Gastrocnemius medialis (tissue), 4 donors: ENCODE measurements around the gene NCEH1. TPM values are rescaled to one million over a fixed set of nuclear protein-coding genes. Genes with fewer than 3 reads are reported as not detected.

Experiments
- ATAC-seq, 2 donors: fragments of 150-250 bp; one replicate each; pipeline ENCODE4 v1.9.1; 2016
- DNase-seq, 2 donors: peaks; one replicate each; pipeline ENCODE4 v3.0.0-alpha.2; 2019
- H3K27ac ChIP-seq, 4 donors: fragments of 200-600 bp; sonication (generic); 1 replicate in 1 of 4; 2 replicates in 3 of 4; pipeline ENCODE4 v1.5.1; 2016 to 2018; ENCODE audit warnings: mild to moderate bottlenecking in 2 of 4, moderate library complexity in 1 of 4
- H3K27me3 ChIP-seq, 3 donors: fragments of 200-600 bp; sonication (generic) in 2 of 3; 1 replicate in 1 of 3; 2 replicates in 2 of 3; pipeline versions ENCODE4 v1.5.1 to v1.6.0; 2016 to 2019; ENCODE audit warnings: mild to moderate bottlenecking in 1 of 3, moderate library complexity in 1 of 3
- H3K36me3 ChIP-seq, 2 donors: fragments of 200-600 bp; sonication (generic) in 1 of 2; one replicate each; pipeline ENCODE4 v1.5.1; 2017 to 2018
- H3K4me1 ChIP-seq, 2 donors: fragments of 200-600 bp; sonication (generic) in 1 of 2; one replicate each; pipeline ENCODE4 v1.5.1; 2016 to 2017; ENCODE audit warnings: mild to moderate bottlenecking in 2 of 2
- H3K4me3 ChIP-seq, 4 donors: fragments of 200-600 bp; sonication (generic) in 3 of 4; 1 replicate in 1 of 4; 2 replicates in 3 of 4; pipeline ENCODE4 v1.5.1; 2016 to 2019; ENCODE audit warnings: mild to moderate bottlenecking in 2 of 4
- H3K9me3 ChIP-seq, 3 donors: fragments of 200-600 bp; sonication (generic) in 2 of 3; 1 replicate in 1 of 3; 2 replicates in 2 of 3; pipeline ENCODE4 v1.5.1; 2016 to 2019
- POLR2A ChIP-seq, 2 donors: fragments of 450-650 bp; IDR thresholded peaks; one replicate each; pipeline ENCODE4 v1.6.1; 2017; ENCODE audit warnings: antibody characterized with exemption in 2 of 2, mild to moderate bottlenecking in 2 of 2, moderate library complexity in 2 of 2
- in situ Hi-C, 4 donors: fragments of 200-750 bp; cut with MboI; loops; one replicate each; pipeline versions ENCODE4 v1.15.0 to v1.8.0; 2017; ENCODE audit warnings: low sequenced_read_pairs in 4 of 4
- intact Hi-C: fragments of 100-400 bp; cut with DNase I; formaldehyde crosslinking; loops from one replicate; pipeline ENCODE4 v1.15.1; 2023; ENCODE audit warnings: low total_unique reads
- total RNA-seq, 4 donors: library from RNA; depleted of rRNA; stranded (reverse); fragments of >200 nt; gene quantifications; one replicate each; pipeline versions ENCODE4 v1.1.0 to v1.2.3, GENCODE V29; 2016
- TF ChIP-seq, protein P1 (sequence below), 5 experiments: fragments of 450-650 bp in 3 of 5; fragments of 200-600 bp in 2 of 5; sonication (generic) in 2 of 5; IDR thresholded peaks in 4 of 5; conservative IDR thresholded peaks in 1 of 5; 1 replicate in 4 of 5; 2 replicates in 1 of 5; pipeline ENCODE4 v1.5.1; 2016 to 2019; ENCODE audit warnings: antibody characterized with exemption in 5 of 5, mild to moderate bottlenecking in 3 of 5, moderate library complexity in 3 of 5

The NCEH1 gene
- total RNA-seq, 4 donors from 2014 or later: 7.0 to 19.8 (median 8.2) TPM

- intact Hi-C loops: no loop called here
- Histone ChIP-seq H3K27me3 (no peaks in the 10 kb centered on the region), H3K27ac (no peak overlapping the region), H3K36me3 (peaks cover 0 to 9% of the 10 kb centered on the region in 2 donors), H3K9me3 (no peaks in the 10 kb centered on the region), H3K4me3 (no peak overlapping the region), H3K4me1 (peaks cover 0 to under 1% of the 10 kb centered on the region in 2 donors)
- DNase-seq (no peak), ATAC-seq (no peak)
- in situ Hi-C loops: no loop called here
- no peak for TF ChIP-seq POLR2A (IDR thresholded peaks at IDR 0.05)
- TF ChIP-seq, protein P1, sequence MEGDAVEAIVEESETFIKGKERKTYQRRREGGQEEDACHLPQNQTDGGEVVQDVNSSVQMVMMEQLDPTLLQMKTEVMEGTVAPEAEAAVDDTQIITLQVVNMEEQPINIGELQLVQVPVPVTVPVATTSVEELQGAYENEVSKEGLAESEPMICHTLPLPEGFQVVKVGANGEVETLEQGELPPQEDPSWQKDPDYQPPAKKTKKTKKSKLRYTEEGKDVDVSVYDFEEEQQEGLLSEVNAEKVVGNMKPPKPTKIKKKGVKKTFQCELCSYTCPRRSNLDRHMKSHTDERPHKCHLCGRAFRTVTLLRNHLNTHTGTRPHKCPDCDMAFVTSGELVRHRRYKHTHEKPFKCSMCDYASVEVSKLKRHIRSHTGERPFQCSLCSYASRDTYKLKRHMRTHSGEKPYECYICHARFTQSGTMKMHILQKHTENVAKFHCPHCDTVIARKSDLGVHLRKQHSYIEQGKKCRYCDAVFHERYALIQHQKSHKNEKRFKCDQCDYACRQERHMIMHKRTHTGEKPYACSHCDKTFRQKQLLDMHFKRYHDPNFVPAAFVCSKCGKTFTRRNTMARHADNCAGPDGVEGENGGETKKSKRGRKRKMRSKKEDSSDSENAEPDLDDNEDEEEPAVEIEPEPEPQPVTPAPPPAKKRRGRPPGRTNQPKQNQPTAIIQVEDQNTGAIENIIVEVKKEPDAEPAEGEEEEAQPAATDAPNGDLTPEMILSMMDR (IDR thresholded peaks at IDR 0.05 in 4 of 5, conservative IDR thresholded peaks at IDR 0.05 in 1 of 5): no peak
Observed at GRCh38 chr3:172641291-172641690, 69.6 kb downstream of the NCEH1 start.

GRCh38 chr3:172640751-172641150, 70.1 kb downstream of the NCEH1 start:
- no peaks in the 10 kb centered on the region for H3K9me3 ChIP-seq
- H3K27me3 ChIP-seq: no peaks in the 10 kb centered on the region
- DNase-seq (no peak), ATAC-seq (no peak)
- H3K27ac ChIP-seq: no peak overlapping the region
- intact Hi-C loops (no loop called here), in situ Hi-C loops (no loop called here)
- TF ChIP-seq, protein P1 (IDR thresholded peaks at IDR 0.05 in 4 of 5, conservative IDR thresholded peaks at IDR 0.05 in 1 of 5): no peak
- TF ChIP-seq POLR2A (IDR thresholded peaks at IDR 0.05): no peak
- H3K4me3 ChIP-seq: no peak overlapping the region
- no peaks in the 10 kb centered on the region for H3K4me1 ChIP-seq
- peaks cover 0 to 10% of the 10 kb centered on the region in 2 donors for H3K36me3 ChIP-seq

DNA sequence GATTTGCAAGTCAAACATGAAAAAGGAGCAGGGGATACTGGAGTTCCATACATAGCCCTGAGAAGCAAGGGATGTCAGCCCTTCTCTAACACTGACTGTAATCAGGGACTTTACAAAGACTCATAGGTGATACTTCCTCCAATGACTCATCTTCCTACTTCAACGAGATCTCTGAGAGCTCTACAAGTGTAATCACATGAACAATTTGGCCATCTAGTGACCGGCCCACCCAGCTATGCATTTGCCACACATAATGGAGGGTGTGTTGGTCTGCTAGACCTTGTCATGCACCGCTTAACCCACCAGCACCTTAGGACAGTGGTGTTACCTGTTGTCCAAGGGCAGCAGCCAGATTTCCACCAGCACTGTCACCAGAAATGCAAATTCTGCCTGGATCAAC, 75.3 kb downstream of the NCEH1 start:
- peaks cover 0 to 28% of the 10 kb centered on the region in 2 donors for H3K36me3 ChIP-seq
- H3K27me3 ChIP-seq: no peaks in the 10 kb centered on the region
- H3K9me3 ChIP-seq: no peaks in the 10 kb centered on the region
- no peak for ATAC-seq
- DNase-seq: no peak
- no peak for TF ChIP-seq POLR2A (IDR thresholded peaks at IDR 0.05)
- TF ChIP-seq, protein P1 (IDR thresholded peaks at IDR 0.05 in 4 of 5, conservative IDR thresholded peaks at IDR 0.05 in 1 of 5): no peak
- in situ Hi-C loops: no loop called here
- no peaks in the 10 kb centered on the region for H3K4me1 ChIP-seq
- no peak overlapping the region for H3K27ac ChIP-seq
- H3K4me3 ChIP-seq: no peak overlapping the region
- intact Hi-C loops: no loop called here

GRCh38 chr3:172634948-172635347, 75.9 kb downstream of the NCEH1 start:
- DNase-seq (no peak), ATAC-seq (no peak)
- Histone ChIP-seq H3K27ac (no peak overlapping the region), H3K4me3 (no peak overlapping the region), H3K36me3 (peaks cover 0 to 28% of the 10 kb centered on the region in 2 donors), H3K4me1 (no peaks in the 10 kb centered on the region), H3K9me3 (no peaks in the 10 kb centered on the region), H3K27me3 (no peaks in the 10 kb centered on the region)
- TF ChIP-seq POLR2A (IDR thresholded peaks at IDR 0.05): no peak
- TF ChIP-seq, protein P1 (IDR thresholded peaks at IDR 0.05 in 4 of 5, conservative IDR thresholded peaks at IDR 0.05 in 1 of 5): no peak
- intact Hi-C loops (no loop called here), in situ Hi-C loops (no loop called here)

DNA sequence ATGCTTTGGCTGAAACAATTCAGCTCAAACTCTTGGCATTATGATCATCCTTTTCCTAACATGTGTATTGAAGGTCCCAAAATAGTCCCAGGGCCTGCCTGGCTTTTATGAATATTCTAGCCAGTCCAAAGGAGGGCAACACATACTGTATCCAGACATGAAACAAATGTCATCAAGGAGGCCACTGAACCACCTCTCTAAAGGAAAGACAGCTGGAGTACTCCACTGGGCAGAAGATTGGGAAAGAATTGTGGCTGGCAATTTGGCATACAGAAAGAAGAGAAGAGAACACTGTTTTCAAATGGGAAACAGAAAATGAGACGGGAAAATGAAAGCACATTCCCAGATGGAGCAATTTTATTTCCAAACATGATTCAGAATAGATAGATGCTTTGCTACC, 80.6 kb downstream of the NCEH1 start:
- H3K27me3 ChIP-seq: no peaks in the 10 kb centered on the region
- ATAC-seq (peak; percentile 26 to 66), DNase-seq (no peak)
- H3K9me3 ChIP-seq: no peaks in the 10 kb centered on the region
- no peaks in the 10 kb centered on the region for H3K4me1 ChIP-seq
- TF ChIP-seq, protein P1 (IDR thresholded peaks at IDR 0.05 in 4 of 5, conservative IDR thresholded peaks at IDR 0.05 in 1 of 5): no peak
- TF ChIP-seq POLR2A (IDR thresholded peaks at IDR 0.05): no peak
- in situ Hi-C loops (no loop called here), intact Hi-C loops (no loop called here)
- H3K36me3 ChIP-seq: peaks cover 0 to 23% of the 10 kb centered on the region in 2 donors
- H3K27ac ChIP-seq: peak overlapping the region in 2 of 4 donors; percentile 5 to 14
- no peak overlapping the region for H3K4me3 ChIP-seq
